NCI-H2107 treated with DMSO at 0.1 percent for 48 hours (cell line): ENCODE measurements around the gene LRFN2.

Experiments used
- DNase-seq: peaks from one replicate; lab custom pipeline; 2025; ENCODE audit not compliant: unreplicated experiment; lab: John Stamatoyannopoulos, UW

LRFN2 gene

DNA sequence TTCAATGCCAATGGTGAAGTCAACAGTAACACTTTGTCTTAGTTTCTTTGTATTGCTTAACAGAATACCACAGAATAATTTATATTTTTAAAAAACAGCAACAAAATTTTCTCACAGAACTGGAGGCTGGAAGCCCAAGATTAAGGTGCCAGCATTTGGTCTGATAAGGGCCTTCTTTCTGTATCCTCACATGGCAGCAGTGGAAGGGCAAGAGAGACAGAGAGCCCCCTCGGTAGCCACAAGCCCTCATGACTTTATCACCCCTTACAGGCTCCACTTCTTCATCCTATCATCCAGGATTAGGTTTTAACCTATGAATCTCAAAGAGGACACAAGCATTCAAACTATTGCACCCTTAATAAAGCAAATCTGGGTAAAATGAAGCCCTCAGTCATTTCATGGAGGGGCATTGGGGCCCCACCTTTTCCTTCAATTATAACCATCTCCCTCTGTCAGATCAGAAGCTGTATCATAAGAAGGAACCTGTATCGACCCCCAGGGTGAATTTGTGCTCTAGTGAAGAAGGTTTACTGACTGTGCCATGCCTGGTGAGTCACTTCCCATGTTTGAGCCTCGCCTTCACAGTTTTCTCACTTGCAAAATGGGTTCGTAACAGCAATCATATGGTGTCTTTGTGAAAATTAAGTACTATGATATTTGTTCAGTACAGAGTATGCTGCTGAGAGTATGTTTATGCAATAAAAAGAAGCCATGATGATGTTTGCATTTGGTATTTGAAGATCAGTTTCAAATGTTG is 178.2 kb downstream of the LRFN2 start:
- no peak for DNase-seq

DNA sequence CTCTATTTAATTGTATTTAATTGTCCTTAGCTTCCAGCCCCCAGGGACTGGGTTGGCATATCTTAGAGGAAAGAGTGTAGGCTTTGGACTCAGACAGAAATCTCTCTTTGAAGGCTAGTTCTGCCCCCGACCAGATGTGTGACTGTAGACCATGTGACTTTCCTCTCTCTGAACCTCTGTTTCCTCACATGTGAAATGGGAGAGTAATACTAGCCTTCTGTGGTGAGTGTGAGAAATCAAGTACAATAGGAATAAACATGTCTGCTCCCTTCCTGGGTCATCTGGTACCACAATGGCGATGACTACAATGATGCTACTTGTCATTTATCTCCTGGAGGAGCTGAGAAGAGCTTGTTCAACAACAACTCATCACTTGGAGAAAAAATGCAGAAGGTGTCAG is 179.9 kb downstream of the LRFN2 start:
- no peak for DNase-seq

DNA sequence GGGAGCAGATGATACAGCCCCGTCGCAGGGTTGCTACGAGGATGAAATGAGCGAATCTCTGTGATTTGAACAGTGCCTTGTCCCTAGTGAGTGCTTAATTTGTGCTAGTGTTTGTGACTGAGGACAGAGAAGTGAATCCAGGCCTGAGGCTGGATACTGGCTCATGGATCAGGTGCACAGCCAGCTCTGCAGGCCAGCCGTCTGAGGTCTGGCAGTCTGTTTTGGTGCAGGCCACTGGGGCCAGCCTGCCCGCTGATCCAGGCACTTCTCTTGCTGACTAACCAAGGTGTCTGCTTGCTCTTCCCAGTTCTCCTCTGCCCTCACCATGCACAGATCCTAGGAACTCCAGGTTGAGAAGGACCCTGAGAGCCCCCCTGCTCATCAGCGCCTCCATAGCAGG is 181.0 kb downstream of the LRFN2 start:
- DNase-seq = no peak

DNA sequence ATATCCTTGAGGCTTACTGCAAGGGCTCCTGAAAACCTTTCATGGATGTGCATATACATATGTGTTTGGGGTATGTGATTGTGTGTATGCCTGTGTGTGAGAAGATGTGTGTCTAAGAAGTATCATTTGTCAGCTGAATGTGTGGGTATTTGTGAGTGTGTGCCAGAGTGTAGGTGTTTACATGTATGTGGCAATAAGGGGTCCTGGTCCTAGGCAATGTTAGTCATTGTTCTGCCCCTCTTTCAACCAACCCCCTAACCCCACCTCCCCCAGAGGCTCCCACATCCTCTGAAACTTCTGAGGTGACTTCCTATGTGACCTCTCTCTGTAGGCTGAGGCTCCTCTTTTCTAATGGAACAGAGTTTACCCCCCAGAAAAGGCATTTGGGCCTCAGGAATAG is 186.4 kb downstream of the LRFN2 start:
- DNase-seq = no peak

DNA sequence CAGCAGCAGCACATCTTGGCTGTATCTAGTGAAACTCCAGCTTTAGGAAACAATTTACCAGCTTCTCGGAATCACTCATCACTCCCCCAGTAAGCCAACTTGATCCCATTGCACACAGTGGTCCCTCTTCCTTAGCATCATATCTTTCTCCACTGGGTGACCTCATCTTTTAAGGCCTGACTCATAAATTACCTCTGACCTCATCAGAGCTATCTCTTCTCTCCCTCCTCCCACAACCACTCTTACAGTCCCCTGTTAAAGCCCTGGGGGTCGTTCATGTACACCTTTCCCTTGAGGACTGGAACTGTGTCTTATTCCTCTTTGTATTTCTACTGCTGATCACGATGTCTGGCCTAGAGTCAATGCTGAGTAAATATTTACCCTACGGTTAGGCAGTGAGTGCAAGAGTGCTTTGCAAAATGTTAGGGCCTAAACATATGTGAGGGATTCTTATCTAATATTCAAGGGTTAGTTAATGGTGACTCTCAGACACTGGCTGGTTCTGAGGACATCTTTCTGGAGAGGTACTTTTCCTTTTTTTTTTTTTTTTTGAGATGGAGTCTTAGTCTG is 187.2 kb downstream of the LRFN2 start:
- DNase-seq = no peak

DNA sequence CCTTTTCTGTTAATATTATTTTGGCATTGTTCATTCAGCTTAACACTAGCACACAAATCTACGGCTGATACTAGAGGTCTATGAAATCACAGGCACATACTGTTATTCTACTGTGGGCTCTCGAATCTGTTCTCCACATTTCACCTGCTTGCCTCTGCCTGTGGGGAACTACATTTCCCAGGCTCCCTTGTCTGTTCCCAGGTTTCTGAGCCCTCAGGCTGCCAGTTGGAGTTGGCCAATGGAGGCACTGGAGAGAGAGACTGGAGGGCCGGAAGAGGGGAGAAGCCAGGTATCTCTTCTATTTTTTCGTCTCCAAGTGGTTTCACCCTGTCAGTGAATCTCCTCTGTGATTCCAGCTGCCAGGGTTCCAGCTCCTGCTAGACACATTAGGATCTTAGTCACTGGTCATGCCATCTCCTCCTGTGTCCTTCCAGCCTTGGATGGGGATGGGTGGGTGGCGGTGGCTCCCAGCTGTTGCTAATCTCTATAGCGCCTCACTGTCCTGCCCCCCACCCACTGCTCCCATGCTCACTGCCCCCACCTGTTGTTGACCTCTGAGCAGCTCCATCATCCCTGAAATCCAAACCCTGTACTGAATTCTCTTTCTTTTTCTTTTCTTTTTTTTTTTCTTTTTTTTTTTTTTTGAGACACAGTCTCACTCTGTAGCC is 188.2 kb downstream of the LRFN2 start:
- DNase-seq = no peak

DNA sequence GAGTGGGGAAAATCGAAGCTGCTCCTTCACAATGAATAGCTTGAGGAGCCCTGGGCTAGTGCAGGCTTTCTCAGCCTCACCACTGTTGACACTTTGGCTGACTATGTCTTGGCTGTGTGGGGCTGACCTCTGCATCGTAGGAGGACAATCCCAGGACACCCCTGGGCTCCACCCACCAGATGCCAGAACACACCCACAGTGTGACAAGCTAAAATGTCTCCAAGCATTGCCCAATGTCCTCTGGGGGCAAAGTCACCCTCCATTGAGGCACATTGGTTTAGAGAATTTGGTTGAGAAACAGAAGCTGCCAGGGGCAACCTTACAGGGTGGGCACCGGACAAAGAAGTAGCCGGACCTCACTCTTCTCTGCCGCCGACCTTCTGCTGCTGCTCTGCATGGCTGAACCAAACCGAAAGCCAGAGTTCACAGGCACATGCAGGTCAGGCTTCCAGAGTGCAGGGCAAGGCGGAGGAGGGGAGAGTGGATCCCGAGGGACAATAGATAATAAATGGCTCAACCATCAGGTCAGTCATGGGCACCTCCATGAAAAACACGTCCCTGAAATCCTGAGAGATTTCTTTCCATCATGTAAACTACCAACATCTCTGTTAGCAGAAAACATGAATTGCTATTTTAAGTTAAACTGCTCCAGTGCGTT is 189.0 kb downstream of the LRFN2 start:
- DNase-seq = no peak

DNA sequence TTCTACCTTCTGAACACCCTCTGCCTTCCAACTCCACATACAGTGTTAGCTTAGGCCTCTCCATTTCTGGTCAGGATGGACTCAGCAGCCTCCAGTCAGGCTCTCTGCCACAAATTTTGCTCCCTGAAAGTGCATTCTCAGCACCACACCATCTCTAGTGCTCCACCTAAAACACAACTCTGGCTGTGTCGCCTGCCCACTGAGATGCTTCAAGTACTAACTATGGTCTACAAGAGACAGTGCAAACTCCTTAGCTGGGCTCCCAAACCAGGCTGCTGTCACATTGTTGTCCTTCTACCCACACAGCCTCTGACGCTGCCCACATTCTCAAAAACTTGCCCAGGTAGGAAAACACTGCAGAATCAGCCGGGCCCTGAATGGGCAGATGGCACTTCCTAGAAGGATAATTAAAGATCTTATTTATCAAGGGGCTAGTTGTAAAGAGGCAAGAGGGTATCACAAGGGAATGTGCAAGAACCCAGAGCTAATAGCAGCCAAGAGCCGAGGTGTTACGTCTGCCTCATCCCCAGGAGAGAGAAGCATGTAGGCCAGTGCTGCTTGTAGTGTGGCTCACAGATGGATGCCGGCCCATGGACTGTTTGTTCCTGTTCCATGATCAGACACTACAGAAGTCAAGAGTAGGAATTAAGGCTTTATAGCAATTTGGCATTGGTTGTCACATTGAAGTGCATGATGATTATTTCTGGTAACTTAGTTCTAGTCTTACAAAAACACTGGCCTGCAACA is 189.7 kb downstream of the LRFN2 start:
- no peak for DNase-seq

DNA sequence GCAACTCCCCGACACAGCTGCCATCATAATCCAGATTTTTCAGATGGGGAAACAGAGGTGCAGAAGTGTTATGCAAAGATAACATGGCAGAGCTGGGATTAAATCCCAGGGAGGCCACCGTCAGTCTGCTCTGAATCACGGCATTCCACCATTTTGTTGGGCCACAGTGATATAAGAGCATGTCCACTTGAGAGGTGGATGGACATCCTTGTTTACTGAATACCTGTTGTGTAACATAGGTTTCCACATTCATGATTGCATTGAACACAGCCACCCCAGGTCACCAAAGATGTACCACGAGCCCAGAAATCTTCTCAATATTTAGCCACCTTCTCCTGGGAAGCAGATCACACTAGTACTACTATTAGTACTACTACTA is 191.5 kb downstream of the LRFN2 start:
- no peak for DNase-seq

DNA sequence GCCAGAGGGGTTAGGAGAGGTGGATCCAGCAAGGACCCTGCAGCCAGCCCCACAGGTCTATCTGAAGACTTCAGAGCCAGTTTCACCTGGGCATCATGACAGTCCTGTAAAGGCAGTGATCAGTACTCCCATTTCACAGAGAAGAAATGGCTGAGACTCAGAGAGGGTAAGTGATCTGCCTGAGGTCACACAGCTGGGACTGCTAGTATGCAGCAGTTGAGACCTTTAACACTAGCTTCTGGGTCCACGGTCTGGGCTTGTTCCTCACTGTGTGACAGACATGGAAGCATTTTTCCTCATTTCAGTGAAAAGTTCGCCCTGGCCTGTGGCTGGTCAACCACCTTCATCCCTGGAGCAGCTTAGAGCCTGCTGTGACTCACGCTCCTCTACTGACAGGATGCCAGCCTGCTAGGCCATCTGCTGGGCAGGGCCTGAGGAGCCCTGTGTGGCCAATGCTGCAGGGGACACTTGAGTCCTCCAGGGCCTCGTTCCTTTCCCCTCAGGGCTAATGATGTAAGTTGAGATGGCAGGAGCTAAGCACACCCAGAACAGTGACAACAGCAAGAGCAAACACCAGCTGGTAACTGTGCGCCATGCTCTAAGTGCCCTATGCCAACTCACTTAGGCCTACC is 192.0 kb downstream of the LRFN2 start:
- peak; percentile 35 for DNase-seq

DNA sequence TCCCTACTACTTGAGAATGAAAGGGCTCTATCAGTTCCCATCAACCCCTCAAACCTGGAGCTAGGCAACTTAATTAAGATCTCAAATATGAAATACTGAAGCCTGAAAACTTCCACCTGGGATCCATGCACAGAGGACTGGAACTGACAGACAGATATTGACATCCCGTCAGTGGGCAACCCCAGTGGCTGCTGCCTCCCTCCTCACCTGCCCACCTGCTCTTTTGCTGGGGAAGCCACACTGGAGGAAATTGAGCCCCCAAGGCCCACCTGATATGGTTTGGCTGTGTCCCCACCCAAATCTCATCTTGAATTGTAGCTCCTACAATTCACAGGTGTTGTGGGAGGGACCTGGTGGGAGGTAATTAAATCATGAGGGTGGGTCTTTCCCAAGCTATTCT is 192.8 kb downstream of the LRFN2 start:
- DNase-seq = no peak

- no peak for DNase-seq
These were observed 193.5 kb downstream of the LRFN2 start for GRCh38 chr6:40393641-40394040.

- no peak for DNase-seq
These were observed 194.6 kb downstream of the LRFN2 start for GRCh38 chr6:40392589-40392988.

- no peak for DNase-seq
These were observed 195.2 kb downstream of the LRFN2 start for GRCh38 chr6:40391851-40392517.

GRCh38 chr6:40391086-40391485 is 196.1 kb downstream of the LRFN2 start:
- no peak for DNase-seq

GRCh38 chr6:40390144-40390800 is 196.9 kb downstream of the LRFN2 start:
- no peak for DNase-seq

DNA sequence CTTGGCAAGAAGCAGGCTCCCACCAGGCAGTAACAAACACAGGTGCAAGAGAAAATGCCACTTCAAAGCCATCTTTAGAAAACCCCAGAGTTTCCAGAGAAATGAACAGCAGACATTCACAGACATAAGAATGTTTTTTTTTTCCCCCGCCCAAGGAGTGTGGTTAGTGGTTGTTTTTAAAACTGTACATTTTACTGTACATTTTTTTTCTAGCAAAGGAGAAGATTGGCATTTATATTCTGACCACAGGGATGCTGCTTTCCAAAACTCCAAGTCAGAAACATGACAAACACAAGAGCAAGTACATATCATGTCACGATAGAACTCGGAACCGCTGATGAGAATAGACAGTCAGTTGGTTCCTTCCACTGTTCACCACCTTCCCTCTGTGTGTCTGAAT is 197.9 kb downstream of the LRFN2 start:
- DNase-seq = no peak

DNA sequence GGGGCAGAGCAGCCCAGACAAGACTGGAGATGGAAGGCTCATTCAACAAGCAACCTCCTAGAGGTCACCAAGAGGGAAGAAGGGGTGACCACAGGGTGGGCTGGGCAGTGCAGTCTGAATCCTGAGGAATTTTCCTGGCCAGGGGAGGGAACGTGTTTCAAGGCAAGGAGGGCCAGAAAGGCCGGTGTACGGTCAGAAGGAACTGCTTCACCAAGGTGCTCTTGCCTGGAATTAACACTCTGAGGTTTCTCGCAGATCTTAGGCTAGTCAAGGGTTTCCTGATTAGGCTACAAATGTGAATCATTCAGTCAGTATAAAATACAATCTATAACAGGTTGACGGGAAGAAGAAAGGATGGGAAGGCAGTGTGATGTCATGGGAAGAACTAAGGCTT is 199.3 kb downstream of the LRFN2 start:
- DNase-seq = no peak

GRCh38 chr6:40387127-40387870 is 199.9 kb downstream of the LRFN2 start:
- no peak for DNase-seq
